ENCODE measurements around the gene MPPE1.

Gene MPPE1

DNA sequence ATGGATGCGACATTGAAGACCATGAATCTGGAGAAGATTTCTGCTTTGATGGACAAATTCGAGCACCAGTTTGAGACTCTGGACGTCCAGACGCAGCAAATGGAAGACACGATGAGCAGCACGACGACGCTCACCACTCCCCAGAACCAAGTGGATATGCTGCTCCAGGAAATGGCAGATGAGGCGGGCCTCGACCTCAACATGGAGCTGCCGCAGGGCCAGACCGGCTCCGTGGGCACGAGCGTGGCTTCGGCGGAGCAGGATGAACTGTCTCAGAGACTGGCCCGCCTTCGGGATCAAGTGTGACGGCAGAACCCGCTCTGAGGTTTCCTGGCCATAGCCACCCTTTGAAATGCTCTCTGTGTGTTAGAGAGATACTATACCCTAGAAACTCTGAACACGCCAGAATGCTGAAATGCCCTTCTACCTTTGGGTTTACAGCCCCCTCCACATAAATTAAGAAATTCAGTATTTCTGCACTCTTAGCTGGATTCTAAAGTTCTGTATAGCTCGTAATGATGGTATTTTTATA, 56.2 kb downstream of the MPPE1 start:
- DNase-seq = no peak

DNA sequence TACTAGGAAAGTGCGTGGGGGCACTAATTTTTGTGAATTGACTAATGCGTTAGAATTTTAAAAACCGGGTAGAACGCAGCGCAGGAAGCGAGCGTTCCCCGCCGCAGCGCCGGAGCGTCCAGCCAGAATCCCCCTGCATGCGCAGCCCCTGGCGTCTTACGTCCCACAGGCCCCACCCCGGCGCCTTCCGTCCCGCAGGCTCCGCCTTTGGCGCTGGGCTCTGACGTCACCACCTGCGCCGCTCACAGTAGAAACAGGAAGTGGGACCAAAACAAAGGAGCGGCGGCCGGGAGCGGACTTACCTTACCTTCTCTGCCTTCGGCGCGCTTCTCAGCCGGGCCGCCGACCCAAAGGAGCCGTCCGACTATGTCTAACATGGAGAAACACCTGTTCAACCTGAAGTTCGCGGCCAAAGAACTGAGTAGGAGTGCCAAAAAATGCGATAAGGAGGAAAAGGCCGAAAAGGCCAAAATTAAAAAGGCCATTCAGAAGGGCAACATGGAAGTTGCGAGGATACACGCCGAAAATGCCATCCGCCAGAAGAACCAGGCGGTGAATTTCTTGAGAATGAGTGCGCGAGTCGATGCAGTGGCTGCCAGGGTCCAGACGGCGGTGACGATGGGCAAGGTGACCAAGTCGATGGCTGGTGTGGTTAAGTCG, 56.8 kb downstream of the MPPE1 start, which contains the start of gene CHMP1B:
CHMP1B (plus strand) TSS at position 268 of the 660 bp plus-strand sequence; CDS start at position 367, 99 bp downstream.
- peak; percentile 96 for DNase-seq

DNA sequence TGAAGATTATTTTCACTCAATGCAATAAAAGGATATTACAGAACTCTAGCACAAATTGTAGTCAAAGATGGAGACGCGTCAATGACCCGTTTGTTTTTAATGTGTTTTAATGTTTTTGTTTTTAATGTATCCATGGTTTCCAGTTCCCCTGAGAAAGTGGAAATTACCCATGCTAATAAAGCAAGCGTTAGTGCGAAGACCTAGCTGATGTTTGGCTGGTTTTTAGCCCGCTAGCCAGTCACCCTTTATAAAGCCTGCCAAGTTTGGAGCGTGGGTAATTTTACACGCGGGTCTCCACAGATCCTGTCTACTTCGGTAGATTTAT, 57.3 kb downstream of the MPPE1 start:
- no peak for DNase-seq

DNA sequence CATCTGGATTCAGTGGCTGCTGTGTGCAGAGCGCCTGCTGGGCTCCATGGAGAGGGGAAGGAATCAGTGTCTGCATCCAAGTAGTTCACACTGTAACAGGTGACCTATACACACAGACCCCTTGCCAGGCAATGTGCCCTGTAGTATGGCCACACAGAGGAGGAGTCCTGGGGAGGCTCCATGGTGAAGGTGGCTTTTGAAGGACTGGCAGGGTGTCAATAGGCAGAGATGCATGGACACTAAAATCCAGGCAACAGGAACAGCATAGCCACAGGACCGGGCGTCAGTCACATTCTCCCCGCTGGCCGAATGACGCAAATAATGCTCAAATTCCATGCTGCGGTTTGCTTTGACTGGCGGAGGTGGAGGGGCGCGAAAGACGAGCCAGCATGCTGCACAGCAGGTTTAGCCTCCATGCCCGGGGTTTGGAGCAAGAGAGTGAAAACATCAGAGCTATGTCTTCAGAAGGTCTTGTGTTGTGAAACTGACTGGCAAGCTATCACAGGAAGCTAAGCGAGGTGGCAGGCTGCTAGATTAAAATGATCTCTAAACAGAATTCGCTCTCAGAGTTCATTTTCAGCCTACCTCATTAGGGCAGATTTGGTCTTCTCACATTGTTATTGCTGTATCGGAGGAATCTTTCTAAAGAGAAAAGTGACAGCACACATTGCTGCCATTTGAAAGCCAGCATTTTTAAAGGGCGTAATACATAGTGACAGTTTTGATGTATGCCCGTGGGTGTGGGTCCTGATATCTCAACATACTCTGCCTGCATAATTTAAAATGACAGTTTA, 58.1 kb downstream of the MPPE1 start:
- peak; percentile 27 for DNase-seq

DNA sequence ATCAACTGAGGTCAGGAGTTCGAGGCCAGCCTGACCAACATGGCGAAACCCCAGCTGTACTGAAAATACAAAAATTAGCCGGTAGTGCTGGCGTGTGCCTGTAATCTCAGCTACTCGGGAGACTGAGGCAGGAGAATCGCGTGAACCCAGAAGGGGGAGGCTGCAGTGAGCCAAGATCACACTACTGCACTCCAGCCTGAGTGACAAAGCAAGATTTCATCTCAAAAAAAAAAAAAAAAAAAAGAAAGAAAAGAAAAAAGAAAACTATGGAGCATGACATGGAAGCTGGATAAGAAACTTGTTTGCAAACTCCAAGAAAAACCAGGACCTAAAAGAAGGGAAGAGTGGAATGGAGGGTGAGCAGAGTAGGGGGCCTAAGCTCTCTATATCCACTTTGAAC, 58.8 kb downstream of the MPPE1 start:
- DNase-seq = no peak

DNA sequence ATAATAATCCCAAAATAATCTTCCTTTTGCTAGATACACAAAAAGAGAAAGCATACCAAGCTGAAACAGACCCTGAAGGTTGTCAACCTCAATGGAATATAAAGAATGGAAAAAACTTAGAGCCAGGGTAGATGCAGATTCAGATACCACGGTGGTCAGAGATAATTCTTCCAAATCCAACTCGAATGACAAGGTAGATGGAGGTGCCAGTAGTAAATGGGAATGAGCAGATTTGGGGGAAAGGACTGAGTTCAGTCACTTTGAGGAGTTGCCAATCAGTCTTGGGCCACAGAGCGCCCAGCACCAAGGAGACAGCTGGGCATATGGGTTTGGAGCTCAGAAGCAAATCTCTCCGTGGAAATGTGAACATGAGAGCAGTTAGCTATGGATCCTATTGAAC, 60.3 kb downstream of the MPPE1 start:
- DNase-seq = no peak

DNA sequence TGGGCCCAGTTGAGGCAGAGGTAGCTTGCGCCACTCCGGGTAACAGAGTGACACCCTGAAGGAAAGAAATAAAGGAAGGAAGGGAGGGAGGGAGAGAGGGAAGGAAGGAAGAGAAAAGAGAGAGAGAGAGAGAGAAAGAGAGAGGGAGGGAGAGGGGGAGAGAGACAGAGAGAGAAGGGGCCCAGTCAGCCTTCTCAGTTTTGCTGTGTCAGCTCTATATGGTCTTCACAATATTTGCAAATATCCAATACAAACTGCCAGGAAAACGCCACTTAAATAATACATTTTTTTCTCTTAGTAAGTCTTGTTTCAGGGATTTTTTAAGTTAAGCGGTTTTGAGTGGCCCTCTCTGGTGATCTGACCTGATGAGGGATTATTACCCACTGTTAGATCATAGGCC, 62.5 kb downstream of the MPPE1 start:
- DNase-seq = no peak

DNA sequence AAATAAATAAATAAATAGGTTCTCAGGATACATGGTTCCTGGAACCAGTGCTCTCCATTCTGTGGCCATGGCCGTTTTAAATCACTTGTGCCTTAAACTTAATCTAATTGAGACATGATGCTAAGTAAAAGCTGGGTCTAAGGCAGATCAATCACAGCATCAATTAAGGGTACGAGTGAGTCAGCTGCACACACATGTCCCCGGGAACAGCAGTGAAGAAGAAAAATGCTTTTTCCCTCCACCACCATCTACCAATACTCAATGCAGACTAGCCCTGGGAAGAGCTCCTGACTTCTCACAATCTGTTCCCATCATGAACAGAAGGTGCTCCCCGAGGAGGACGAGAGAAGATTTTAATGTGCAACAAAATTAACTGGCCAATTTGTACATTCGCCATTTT, 63.7 kb downstream of the MPPE1 start:
- DNase-seq = no peak

DNA sequence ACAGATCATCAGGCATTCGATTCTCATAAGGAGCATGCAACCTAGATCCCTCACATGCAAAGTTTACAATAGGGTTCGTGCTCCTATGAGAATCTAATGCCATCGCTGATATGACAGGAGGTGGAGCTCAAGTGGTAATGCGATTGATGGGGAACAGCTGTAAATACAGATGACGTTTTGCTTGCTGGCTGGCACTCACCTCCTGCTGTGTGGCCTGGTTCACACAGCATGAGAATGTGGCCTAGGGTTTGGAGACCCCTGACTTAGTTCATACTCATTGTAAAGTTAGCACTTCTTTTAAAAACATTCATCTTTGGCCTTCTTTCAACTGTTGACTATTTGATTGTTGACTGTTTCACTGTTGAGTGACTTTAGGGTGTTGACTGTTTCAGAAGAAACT, 65.6 kb downstream of the MPPE1 start:
- no peak for DNase-seq

DNA sequence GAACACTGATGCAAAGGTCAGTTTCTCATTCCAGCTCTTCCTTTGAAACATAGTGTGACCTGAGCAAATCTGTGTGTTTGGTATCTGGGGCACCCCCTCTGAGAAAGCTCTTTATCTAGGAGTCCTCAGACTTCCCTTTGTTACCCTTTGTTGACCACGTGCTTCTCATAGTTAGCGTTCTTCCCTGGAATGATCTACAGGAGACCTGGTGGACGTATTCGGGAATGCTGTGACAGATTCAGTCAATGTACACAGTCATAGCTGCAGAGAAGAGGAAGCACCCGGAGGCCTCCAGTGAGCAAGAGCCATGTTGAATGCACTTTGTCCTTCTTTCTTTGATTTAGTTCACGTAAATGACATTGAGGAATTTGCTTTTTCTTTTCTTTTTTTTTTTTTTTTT, 67.6 kb downstream of the MPPE1 start:
- no peak for DNase-seq

DNA sequence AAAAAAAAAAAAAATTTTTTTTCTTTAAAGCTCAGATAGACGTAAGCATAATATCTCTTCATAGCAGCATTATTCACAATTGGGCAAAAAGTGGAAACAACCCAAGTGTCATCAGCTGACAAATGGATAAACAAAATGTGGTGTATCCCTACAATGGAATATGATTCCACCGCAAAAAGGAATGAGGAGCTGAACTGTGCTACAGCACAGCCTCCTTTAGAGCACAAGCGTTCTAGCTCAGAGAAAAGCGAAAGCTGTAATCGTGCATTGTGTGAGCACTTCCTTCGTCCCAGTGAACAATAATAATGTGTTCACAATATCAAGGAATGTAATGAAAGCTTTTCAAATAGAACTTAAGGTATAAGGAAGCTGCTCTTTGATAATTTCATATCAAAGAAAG, 68.6 kb downstream of the MPPE1 start:
- no peak for DNase-seq

DNA sequence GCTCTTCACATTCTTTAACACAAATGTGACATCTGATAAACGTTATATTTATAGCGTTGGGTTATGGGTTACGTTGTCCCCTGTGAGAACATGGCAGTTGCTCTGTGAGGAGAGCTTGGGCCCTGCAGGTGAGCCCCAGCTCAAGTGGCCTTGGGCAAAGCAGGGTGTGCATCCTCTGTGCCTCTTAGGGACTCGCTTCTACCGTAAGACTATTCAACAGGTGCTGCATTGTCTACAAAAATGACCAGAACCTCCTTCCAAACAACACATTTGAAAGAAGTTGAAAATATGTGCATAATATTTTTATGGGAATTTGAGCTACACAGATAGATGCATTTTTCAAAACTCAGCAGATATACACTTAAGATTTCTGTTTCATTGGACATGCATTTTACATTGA, 73.3 kb downstream of the MPPE1 start:
- DNase-seq = no peak

All from activated T-cell treated with anti-CD3 and anti-CD28 coated beads for 4 hours (primary cell).